HG03354 (cell line): ENCODE data around the gene SHISA5.
"Not testable (repeated sequence)": the region's sequence is repeated elsewhere in the genome, so short reads cannot be mapped to it uniquely, and the experiment has no call there.

Experiments used
- ATAC-seq: cut with Tn5 transposase; IDR thresholded peaks from one replicate; pipeline ENCODE4 v1.9.1; 2021; ENCODE audit warnings: mild to moderate bottlenecking; ENCODE audit not compliant: unreplicated experiment, poor library complexity, severe bottlenecking

SHISA5 gene

DNA sequence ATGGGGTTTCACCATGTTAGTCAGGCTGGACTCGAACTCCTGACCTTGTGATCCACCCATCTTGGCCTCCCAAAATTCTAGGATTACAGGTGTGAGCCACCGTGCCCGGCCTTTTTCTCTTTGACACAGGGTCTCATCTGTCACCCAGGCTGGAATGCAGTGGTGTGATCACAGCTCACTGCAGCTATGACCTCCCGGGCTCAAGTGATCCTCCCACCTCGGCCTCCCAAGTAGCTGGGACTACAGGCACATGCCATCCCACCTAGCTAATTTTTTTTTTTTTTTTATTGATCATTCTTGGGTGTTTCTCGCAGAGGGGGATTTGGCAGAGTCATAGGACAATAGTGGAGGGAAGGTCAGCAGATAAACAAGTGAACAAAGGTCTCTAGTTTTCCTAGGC, 21.2 kb downstream of the SHISA5 start:
- not testable (repeated sequence) for ATAC-seq

DNA sequence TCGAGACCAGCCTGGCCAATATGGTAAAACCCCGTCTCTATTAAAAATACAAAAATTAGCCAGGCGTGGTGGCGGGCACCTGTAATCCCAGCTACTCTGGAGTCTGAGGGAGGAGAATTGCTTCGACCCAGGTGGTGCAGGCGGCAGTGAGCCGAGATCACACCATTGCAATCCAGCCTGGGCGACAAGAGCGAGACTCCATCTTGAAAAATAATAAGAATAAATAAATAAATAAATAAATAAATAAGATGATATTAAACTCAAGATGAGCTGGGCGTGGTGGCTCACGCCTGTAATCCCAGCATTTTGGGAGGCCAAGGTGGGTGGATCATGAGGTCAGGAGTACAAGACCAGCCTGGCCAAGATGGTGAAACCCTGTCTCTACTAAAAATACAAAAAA, 23.1 kb downstream of the SHISA5 start:
- ATAC-seq = not testable (repeated sequence)

DNA sequence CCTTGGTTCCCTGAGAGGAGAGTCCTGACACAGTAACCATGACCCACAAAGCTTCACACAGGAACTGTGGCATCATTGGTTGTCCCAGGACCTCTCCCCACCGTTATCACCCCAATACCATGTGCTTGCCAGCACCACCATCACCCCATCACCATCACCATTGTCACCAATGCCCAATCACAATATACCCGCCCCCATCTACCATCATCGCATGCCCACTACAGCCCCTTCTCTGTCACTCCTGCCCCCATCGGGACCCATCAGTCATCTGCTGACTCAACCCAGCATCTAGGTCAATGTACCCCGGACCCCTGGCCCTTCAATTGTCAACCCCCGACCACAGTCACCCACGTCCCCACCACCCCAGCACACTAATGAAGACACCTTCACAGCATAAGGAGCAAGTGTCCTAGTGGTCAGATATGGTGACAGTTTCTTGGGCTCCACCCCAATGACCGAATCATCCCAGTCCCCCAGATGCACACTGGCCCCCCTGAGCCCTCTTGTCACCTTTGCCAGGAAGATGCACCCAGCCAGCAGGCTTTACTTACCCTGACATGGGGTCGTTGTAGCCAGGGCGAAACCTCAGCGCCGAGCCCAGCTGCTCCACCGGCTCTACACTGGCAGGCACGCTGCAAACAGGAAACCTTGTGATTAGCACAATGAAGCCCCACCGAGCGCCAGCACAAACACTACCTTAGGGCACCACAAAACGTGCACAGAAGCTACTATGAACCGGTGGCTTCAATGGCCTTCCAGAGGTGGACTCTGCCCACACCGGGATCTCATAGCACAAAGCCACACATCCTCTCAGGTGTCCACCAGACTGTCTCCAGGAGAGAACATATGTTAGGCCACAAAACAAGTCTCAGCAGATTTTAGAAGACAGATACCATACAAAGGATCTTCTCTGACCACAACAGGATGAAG, 25.1 kb downstream of the SHISA5 start:
- peak; percentile 58 for ATAC-seq

GRCh38 chr3:48477959-48478520, 25.9 kb downstream of the SHISA5 start:
- ATAC-seq = no peak

DNA sequence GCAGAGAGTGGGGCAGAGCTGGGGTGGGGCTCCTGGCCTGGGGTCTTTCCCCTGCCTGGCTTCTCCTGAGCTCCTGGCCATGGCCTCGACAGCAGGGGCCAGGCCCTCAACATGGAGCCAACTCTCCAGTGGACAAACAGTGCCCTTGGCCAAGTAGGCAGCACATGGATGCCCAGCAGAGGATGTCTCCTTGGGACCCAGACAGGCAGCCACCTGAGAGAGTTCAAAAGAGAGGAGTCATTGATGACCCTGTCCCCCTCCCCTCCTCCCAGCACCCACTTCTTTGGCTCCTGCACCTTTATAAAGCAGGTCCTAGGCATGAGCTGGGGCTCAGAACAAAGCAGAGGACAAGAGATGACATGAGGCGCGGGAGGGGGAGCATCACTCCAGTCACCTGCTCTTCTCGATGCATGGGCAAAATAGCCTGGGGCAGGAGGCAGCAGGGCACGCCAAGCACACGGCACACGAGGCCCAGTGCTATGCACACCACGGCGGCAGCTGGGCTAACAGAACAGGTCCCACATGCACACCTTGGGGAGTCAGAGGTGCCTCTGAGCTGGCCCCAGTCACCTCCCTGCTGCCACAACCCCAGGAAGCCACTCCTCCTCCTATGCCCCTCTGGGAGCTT, 27.4 kb downstream of the SHISA5 start:
- ATAC-seq = no peak

DNA sequence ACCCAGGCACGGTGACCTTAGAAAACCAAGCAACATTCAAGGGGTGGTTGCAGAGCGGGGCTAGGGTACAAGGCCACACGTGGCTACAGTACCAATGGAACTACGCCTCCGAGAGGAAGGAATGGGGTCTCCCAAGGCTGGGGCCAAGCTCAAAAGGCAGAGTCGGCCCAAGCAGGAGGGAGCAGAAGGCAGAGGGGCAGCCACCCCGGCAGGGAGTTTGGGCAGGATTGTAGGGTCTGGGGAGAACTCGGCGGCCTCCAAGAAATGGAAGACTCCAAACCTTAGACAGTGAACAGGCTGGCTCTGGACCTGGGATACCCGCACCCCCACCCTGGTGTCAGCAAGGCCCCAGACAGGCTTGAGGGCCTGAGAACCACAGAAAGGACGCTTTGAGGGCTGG, 28.8 kb downstream of the SHISA5 start:
- ATAC-seq = no peak

GRCh38 chr3:48474619-48475018, 29.4 kb downstream of the SHISA5 start:
- ATAC-seq = no peak

- not testable (repeated sequence) for ATAC-seq
Measured at GRCh38 chr3:48474031-48474430, 29.9 kb downstream of the SHISA5 start.

GRCh38 chr3:48473617-48473952, 30.4 kb downstream of the SHISA5 start:
- no peak for ATAC-seq

GRCh38 chr3:48472923-48473616, 30.9 kb downstream of the SHISA5 start:
- peak; percentile 89 for ATAC-seq

- ATAC-seq = no peak
Measured at GRCh38 chr3:48472673-48472922, 31.4 kb downstream of the SHISA5 start.

- ATAC-seq = no peak
Measured at GRCh38 chr3:48470286-48470685, 33.7 kb downstream of the SHISA5 start.

DNA sequence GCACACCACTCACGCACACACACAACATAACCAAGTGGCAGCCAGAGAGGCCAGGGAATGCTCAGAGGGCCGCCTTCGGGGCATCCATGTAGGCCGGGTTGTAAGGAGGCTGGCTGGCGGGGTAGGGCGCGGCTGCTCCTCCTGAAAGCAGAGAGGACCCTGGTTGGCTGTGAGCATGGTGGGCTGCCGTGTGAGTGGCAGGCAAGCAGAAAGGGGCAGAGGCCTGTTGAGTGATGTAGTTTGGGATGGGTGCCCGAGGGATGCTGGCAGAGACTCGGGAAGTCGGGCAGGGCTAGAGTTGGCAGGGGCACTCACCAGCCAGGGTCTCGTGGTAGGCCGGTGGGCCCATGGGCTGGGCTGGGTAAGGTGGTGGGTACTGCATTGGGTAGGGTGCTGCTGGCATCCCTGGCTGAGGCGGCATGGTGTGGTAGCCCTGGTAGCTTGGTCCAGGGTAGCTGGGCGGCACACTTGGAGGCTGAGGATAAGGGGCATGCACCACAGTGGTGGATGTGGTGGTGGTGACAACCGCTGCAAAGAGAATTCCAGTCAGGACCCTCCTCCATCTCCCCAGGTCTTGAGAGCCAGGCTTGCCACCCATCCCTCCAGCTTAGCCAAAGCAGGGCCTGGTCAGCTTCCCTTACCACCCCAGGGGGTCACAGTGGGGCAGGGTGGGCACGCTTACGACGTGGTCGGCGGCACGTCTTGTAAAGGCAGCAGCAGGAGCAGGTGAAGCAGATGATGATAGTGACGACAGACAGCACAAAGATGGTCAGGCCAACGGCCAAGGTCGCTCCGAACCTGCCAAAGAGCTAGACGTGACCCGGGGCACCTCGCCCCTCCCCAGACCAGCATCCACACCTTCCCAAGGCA, 34.7 kb downstream of the SHISA5 start:
- no peak for ATAC-seq

GRCh38 chr3:48468329-48468731, 35.6 kb downstream of the SHISA5 start:
- ATAC-seq = no peak

GRCh38 chr3:48467473-48468267, 36.3 kb downstream of the SHISA5 start:
- ATAC-seq = no peak

DNA sequence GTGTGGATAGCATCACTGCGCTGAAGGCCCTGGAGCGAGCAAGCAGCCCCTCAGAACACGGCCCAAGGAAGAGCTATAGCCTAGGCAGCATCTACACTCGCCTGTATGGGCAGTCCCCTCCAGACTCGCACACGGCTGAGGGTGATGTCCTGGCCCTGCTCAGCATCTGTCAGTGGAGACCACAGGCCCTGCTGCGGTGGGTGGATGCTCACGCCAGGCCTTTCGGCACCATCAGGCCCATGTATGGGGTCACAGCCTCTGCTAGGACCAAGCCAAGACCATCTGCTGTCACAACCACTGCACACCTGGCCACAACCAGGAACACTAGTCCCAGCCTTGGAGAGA, 36.9 kb downstream of the SHISA5 start:
- ATAC-seq = no peak

DNA sequence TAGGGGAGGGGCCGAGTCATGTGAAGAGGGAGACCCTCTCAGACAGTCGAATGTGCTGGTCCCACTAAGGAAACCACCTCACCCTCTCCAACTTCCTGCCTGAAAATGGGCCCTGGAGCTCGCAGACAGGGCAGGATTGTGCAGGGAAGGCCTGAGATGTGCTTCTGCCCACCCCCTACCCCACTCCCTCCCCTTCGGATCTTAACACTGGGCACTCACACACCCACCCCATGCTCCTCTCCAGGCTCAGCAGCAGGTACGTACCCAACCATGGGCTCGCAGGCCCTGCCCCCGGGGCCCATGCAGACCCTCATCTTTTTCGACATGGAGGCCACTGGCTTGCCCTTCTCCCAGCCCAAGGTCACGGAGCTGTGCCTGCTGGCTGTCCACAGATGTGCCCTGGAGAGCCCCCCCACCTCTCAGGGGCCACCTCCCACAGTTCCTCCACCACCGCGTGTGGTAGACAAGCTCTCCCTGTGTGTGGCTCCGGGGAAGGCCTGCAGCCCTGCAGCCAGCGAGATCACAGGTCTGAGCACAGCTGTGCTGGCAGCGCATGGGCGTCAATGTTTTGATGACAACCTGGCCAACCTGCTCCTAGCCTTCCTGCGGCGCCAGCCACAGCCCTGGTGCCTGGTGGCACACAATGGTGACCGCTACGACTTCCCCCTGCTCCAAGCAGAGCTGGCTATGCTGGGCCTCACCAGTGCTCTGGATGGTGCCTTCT, 37.4 kb downstream of the SHISA5 start:
- ATAC-seq = peak; percentile 31

GRCh38 chr3:48465531-48466378, 38.2 kb downstream of the SHISA5 start:
- ATAC-seq = peak; percentile 87
